MM.1S (cell line): ENCODE measurements around the gene GRAP.
"Not testable (repeated sequence)": the region's sequence is repeated elsewhere in the genome, so short reads cannot be mapped to it uniquely, and the experiment has no call there.

Experiments used
- EZH2 ChIP-seq: fragments of 300-600 bp; sonication (generic); optimal IDR thresholded peaks from 2 replicates; pipeline ENCODE3; 2017; ENCODE audit warnings: low read depth, mild to moderate bottlenecking, antibody characterized with exemption, low read length, mixed read lengths
- TF ChIP-seq, protein P1 (sequence below): fragments of 300-600 bp; sonication (generic); IDR thresholded peaks from 2 replicates; pipeline ENCODE4 v1.5.1; 2016; ENCODE audit warnings: antibody characterized with exemption, low read length, mixed read lengths

DNA sequence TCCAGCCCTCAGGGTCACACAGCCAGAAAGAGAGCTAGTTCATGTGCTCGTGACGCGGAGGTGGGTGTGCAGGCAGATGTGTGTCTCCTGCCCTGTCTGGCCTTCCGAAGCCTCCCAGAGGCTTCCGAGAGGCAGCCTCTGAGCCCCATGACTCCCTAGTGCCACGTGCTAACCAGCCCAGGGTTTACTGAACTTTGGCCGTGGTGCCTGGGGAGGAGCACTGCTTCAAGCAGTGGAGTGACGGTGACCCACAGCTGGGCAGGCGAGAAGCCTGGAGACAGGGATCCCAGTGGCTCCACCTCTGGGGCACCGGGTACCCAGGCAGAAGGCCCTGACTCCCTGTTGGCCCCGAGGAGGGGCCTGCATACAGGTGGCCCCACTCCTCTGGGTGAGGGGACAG is 18.1 kb downstream of the GRAP start:
- TF ChIP-seq, protein P1, sequence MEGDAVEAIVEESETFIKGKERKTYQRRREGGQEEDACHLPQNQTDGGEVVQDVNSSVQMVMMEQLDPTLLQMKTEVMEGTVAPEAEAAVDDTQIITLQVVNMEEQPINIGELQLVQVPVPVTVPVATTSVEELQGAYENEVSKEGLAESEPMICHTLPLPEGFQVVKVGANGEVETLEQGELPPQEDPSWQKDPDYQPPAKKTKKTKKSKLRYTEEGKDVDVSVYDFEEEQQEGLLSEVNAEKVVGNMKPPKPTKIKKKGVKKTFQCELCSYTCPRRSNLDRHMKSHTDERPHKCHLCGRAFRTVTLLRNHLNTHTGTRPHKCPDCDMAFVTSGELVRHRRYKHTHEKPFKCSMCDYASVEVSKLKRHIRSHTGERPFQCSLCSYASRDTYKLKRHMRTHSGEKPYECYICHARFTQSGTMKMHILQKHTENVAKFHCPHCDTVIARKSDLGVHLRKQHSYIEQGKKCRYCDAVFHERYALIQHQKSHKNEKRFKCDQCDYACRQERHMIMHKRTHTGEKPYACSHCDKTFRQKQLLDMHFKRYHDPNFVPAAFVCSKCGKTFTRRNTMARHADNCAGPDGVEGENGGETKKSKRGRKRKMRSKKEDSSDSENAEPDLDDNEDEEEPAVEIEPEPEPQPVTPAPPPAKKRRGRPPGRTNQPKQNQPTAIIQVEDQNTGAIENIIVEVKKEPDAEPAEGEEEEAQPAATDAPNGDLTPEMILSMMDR: not testable (repeated sequence)
- not testable (repeated sequence) for TF ChIP-seq EZH2
